Right kidney (tissue), 1 donor: ENCODE data around the gene SPATA20.

Experiments
- DNase-seq: peaks from one replicate; pipeline ENCODE4 v3.0.0-alpha.2; 2016

The SPATA20 gene

DNA sequence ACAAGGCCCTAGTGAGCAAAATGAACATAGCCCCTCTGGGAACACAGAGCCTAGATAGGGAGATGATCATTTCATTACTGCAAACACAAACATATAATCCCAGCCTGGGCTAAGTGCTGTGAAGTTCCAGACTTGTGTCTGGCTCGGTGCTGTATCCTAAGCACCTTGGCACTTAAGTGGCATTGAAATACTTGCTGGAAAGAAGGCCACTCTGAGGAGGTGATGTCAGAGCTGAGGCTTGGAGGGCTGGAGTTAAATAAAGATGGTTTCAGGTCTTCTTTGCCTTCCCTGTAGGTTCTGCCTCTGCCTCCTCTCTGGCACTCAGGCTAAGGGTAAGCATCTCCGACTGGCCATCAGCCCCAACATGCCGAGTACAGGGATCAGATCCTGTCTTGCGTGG, 11.1 kb downstream of the SPATA20 start:
- DNase-seq = no peak

DNA sequence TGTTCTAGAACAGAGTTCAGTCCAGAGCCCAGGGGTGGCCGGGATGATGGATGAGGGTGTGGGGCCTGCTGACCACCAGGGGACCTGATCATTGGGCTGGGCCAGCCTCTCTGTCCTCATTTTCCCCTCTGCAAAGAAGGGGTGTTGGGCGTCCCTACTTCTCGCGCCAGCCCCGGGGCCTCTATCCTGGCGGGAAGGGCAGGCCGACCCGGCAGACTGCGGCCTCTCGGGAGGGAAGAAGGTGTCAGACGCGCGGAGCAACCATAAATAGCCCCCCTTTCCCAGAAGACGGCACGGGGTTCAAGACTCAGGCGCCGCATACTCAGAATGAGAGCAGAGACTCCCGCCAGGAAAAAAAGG, 11.6 kb downstream of the SPATA20 start:
- no peak for DNase-seq

DNA sequence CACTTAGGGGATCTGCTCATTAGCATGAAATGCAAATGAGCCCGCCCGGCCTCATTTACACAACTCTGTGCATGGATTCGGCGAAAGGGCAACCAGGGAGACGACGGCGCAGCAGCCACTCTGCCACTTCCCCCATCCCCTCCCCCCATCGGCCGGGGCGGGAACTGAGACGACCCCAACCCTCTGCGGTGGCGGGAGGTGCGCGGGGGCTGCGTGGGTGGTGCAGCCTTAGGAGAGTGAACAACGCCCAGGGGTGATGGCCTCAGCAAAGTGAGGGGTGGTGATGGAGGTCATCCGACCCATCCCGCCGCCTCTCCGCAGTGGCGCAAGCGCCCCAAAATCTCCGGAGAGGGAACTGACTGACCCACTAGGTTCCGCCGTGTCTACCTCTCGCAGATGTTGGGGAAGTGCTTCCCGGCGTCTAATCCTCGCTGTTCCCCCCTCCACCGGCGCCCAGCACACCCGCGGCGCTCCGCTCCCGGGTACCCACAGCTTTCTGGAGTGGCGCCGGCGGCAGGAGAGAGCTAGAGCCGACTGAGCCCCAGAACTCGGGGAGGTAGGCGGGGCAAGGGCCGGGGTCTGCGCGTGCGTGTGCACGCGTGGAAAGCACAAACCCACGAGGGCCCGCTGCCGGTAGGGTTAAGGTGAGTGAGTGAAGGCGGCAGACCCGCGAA, 12.1 kb downstream of the SPATA20 start:
- no peak for DNase-seq

DNA sequence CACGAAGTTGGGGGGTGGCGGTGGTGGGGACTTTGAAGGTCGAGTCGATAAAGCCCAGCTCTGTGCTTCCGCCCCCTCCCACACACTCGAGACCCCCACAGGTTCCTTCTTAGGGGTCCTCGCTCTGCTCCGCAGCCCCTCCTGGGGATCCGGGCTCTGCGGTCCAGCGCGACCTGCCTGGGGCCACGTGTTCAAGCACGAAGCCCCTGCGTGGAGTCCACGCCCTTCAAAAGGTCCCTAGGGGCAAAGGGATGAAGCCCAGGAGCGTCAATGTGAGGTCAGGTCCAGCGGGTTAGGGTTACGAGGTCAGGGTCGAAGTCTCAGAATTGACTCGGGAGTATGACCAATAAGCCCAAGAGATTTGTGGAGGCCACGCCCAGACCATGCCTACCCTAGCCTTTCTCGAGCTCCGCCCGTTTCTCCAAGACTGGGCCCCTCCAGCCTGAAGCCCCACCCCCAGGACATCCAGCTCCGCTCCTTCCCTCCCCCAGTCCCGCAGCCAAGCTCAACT, 12.8 kb downstream of the SPATA20 start:
- DNase-seq = no peak

DNA sequence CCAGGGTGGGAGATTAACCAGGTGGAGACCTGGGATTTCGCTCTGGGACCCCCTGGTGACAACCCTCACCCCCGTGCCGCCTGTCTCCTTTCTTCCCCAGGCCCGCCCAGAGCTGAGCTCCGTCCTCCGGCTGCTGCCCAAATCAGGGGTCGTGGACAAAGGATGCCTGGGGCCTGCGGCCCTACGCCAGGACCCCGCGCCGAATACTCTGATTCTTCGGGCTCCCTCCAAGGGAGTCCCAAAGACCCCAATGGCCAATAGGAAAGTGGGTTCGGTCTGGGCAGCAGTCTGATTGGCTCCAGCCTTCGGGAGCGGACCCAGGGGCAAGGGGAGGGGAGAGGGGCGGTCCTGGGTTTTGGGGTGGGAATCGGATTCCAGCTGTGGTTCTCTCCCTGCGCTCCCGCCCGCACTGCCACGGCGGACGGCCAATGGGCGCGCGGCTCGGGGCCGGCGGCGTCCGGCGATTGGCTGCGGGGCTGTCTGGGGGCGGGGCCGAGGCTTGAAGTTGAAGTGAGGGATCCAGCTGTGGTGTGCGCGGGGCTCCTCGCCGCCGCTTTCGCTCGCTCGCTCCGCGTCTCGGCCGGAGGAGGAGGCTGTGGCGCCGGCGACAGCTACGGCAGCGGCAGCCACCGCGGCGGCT, 13.3 kb downstream of the SPATA20 start, which contains the start of gene CACNA1G:
TSS of gene CACNA1G (plus strand) at position 531 of the 640 bp plus-strand sequence. CDS start 745 bp downstream, outside the sequence.
- peak; percentile 88 for DNase-seq

DNA sequence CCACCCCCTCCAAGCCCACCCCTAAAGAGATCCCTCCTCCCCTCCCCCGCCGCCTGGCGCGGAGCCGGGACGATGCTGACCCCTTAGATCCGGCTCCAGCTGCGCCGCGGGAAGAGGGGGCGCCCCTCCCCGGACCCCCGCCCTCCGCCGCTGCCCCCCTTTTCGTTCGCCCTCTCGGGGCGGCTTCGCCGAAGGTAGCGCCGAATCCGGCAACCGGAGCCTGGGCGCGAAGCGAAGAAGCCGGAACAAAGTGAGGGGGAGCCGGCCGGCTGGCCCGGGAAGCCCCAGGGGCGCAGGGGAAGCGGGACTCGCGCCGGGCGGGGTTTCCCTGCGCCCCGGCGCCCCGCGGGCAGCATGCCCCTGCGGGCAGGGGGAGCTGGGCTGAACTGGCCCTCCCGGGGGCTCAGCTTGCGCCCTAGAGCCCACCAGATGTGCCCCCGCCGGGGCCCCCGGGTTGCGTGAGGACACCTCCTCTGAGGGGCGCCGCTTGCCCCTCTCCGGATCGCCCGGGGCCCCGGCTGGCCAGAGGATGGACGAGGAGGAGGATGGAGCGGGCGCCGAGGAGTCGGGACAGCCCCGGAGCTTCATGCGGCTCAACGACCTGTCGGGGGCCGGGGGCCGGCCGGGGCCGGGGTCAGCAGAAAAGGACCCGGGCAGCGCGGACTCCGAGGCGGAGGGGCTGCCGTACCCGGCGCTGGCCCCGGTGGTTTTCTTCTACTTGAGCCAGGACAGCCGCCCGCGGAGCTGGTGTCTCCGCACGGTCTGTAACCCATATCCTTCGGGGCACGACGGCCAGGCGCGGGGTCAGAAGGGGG, 14.2 kb downstream of the SPATA20 start:
- DNase-seq = peak; percentile 71

DNA sequence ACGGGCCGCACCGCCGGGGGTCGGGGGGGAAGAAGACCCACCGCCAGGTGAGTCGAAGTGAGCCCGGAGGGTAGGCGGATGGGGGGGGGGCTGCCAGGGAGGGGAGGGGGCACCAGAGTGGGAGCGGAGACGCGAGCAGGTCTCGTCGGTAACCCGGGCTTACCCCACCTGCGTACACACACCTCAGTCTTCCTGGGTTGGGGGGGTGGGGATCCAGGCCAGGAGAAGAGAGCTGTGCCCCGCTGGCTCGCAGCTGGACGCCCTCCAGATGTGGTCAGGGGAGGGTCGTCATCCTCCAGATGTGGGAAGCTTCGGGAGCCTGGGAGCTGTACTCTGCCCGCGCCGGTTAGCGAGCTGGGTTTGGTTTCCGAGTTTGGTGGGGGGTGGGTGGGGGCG, 14.8 kb downstream of the SPATA20 start:
- no peak for DNase-seq

DNA sequence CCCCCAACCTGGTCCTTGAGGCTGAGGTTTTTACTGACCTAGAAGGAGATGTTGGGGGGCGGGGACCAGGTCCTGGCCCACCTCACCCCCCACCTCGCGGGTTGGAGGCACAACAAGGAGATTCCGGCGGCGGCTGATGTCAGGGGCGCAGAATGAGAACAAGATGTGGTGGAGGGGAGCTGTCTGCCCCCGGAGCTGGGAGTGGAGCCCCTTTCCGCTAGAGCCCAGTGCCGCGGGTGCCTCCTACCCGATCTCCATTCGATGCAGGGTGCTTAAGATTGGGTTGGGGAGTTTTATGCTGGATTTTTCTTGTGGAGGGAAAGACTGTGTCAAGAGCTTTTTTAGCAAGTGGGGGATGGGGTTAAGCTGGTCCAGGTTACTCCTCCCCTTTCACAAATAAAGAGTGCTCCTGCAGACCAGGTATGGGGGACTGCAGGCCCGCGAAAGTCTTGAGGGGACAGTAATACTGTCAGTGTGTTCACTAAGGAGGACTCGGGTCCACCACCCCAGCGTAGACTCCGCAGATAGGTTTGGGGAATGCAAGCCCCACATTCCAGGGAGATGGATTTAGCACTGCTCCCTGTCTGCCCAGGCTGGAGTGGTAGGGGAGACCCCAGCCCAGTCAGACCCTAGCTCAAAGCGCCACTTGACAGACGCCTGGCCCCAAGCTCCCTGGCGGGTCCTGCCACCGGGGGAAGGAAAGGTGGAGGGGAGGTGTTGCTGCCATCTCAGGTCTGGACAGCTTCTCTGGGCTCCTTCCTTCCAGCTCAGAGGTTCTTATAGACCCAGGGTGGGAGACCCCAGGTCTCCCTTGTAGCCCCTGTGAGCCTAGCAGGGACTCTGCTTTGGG, 15.5 kb downstream of the SPATA20 start:
- peak; percentile 61 for DNase-seq

DNA sequence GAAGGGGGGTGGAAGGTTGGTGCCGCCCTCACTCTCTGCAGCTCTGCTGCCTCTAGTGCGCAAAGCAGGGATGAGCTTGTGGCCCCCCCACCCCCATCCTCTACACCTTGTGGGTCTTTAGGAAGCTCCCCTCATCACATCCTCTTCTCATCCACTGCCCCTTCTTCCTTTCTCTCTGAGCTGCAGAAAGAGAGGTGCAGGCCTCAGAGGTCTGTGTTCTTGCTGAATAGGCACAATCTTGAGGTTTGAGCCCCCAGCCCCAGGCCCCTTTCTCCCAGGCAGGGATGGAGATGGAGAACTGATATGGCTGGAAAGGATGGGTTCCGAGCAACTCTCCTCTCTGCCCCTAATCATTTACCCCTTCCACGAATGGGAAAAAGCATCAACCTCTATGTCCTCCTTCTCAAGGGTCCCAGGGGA, 16.1 kb downstream of the SPATA20 start:
- no peak for DNase-seq

DNA sequence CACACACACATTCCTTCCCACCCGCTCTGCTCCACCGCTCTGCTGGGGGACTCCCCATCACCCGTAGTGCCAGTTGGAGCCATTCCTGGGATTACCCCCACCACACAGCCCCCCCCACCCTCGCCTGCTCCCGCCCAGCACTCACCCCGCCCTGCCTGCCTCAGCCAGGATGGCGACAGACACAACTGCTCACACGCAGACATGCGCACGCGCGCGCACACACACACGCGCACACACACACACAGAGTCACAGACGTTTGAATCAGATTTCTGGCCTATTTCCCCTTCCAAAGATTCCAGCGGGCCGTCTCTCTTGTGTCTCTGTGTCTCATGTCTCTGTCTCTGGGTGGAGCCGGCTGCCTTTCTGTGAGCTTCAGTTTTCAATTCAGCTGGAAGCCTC, 17.9 kb downstream of the SPATA20 start:
- no peak for DNase-seq

DNA sequence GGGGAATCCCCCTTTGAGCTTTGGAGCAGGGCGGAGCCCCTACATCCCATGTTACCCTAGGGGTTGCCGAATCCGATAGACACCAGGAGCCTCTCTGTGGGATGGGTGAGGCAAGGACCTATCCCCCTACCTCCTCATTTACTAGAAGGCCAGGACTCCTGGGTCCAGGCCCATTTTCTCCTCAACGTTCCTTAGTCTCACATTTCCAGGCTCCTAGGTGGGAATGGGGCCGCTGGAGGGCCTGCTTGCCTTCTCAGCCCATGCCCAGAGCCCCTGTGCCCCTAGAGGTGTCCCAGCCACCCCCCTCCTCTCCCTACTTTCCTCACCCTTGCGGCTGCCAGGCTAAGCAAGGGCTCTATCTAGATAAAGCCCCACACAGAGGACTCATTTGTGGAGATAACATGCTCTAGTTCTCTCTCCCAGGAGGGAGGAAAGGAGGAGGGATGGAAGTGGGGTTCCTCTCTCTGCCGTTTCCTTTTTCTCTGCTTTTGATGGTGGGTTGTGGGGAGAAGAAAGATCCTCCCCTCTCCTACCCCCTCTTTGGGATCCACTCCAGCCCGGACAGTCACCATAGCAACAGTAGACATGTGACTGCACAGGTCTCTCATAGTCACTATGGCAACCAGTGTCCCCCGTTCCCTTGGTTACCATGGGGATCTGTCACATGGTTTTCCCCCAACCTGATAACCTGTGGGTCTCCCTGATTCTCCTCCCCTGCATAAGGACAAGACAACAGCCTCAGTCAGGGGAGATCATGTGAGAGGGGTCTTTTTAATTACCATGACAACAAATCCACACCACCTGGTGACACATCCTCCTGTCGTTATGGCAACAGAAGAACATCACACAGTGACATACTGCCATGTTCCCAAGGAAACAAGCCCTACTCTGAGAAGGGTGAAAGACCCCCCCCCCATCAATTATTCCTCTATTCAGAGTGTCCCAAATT, 18.7 kb downstream of the SPATA20 start:
- DNase-seq = no peak

DNA sequence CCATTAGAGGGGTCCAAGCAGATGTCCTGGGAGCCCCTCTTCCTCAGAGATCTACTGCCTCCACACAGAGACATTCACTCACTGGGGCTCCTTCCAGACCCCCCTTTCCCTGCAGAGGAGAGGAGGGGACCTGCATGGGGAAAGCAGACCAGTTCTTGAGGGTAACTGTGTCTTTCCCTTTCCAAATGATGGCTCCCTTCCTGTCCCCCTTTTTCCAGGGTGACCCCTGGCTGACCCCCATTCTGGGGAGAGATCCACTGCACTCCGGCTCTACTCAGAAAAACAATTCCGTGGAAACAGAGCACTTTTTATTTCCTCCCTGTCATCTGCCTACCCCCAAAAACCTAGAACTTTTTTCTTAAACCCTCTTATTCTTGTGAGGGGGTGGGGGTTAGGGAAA, 19.9 kb downstream of the SPATA20 start:
- no peak for DNase-seq

DNA sequence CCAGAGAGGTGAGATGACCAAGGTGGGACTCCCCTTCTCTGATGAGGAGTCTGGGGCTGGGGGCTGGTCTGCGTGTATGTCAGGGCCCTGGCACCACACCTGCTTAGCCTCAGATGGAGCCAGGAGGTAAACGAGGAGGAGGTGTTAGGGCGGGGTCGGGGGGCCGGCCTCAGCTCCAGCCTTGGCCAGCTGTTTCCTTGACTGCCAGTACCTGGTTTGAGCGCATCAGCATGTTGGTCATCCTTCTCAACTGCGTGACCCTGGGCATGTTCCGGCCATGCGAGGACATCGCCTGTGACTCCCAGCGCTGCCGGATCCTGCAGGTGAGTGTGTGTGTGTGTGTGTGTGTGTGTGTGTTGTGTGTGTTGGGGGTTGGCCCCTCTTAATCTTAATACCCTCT, 21.7 kb downstream of the SPATA20 start:
- no peak for DNase-seq

DNA sequence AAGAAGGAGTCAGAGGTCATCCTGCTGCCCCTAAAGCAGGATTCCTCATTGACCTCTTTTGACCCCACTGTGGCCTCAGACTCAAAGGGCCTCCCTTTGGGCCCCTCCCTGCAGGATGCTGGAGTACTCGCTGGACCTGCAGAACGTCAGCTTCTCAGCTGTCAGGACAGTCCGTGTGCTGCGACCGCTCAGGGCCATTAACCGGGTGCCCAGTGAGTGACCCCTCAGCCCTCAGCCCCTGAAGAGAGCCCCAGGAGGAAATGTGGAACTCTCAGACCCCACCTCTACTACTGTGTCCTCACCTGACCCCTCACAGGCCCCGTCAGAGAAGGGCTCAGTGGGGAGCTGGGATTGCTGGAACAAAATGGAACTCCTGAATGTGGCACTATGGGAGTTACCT, 22.6 kb downstream of the SPATA20 start:
- no peak for DNase-seq

DNA sequence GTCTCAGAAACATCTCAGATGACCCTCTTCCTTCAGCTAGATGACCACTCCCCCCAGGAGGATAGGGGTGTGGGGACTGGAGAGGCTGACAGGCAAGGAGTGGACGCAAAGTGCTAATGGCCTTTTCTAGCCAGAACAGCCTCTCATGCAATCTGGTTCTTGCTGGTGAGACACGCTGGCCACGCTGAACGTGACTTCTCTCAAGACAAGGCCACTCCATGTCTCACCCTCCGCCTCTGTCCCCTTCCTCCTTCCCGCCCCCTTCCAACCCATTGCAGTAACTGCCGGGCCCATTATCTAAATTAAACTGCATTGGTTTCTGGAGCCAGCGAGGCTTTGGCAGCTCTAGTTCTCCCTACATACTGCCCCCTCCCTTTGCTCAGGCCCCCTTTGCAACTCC, 23.1 kb downstream of the SPATA20 start:
- no peak for DNase-seq

DNA sequence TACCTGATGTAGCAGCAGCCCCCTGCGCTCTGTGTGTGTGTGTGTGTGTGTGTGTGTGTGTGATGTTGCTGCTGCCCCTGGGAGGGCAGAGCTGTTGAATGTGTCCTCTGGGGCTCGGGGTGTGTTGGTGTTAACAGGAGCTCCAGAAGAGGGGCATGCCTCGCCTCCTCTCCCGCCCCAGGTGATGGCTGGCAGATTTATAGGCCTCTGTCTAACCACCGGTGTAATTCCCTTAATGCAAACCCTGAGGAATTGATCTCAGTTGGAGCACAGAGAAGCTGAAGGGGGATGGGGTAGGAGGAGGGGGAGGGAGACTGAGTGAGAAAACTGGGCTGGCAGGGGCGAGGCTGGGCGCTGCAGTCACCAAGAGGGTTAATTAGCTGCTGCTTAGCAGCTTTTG, 23.6 kb downstream of the SPATA20 start:
- DNase-seq = no peak

DNA sequence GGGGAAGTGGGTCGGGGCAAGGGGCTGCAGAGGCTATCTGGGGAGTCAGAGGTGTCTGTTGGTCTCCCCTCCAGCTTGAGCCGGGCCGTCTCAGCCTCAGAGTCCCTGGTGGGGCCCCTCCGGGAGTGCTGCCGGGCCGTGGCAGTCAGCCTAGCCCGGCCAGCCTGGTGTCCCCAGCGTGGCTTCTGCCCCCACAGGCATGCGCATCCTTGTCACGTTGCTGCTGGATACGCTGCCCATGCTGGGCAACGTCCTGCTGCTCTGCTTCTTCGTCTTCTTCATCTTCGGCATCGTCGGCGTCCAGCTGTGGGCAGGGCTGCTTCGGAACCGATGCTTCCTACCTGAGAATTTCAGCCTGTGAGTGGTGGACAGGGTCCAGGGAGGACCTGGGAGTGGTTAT, 24.7 kb downstream of the SPATA20 start:
- no peak for DNase-seq

DNA sequence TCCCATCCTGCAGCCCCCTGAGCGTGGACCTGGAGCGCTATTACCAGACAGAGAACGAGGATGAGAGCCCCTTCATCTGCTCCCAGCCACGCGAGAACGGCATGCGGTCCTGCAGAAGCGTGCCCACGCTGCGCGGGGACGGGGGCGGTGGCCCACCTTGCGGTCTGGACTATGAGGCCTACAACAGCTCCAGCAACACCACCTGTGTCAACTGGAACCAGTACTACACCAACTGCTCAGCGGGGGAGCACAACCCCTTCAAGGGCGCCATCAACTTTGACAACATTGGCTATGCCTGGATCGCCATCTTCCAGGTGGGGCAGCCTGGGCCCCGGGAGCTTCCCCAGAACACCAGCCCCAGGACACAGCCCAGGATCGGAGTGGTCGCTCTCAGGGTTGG, 25.6 kb downstream of the SPATA20 start:
- no peak for DNase-seq

DNA sequence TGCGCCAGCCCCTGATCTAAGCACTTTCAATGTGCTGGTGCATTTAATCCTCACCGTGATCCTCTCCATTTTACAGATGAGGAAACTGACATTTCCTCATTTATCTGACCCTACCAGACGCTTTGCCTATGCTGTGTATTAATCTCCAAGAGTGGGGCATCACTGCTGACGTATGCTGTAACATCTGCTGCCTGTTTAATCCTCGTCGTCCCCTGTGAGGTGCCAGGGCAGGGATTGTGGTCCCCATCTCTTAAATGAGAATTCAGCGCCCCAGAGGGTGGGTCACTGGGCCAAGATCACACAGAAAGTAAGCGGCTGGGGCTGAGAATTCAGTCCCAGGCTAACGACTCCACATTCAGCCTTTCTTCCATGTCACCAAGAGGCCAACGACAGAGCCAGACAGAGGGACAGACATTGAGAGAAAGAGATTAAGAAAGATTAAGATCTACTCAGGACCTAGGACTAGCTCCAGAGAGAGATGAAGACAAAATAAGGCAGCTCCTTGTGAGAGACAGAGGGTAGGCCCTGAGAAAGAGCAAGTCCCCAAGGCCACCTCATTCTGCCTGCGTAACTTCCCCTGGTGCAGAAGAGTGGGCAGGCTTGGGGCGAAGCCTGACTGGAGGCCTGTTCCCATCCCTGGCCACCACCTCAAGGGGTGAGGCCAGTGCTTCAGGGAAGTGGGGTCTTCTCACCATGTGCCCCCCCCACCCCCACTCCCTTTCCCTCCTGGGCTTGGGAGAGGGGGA, 27.1 kb downstream of the SPATA20 start:
- no peak for DNase-seq

DNA sequence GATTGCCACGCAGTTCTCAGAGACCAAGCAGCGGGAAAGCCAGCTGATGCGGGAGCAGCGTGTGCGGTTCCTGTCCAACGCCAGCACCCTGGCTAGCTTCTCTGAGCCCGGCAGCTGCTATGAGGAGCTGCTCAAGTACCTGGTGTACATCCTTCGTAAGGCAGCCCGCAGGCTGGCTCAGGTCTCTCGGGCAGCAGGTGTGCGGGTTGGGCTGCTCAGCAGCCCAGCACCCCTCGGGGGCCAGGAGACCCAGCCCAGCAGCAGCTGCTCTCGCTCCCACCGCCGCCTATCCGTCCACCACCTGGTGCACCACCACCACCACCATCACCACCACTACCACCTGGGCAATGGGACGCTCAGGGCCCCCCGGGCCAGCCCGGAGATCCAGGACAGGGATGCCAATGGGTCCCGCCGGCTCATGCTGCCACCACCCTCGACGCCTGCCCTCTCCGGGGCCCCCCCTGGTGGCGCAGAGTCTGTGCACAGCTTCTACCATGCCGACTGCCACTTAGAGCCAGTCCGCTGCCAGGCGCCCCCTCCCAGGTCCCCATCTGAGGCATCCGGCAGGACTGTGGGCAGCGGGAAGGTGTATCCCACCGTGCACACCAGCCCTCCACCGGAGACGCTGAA, 28.7 kb downstream of the SPATA20 start:
- DNase-seq = no peak
